Activated CD8-positive, alpha-beta T cell treated with anti-CD3 and anti-CD28 coated beads, Interleukin-2, amount 10 ng/mL, durations not matched to agents 7 days and 5 days (primary cell): ENCODE measurements around the gene REC114. TPM values are rescaled to one million over a fixed set of nuclear protein-coding genes. Genes with fewer than 3 reads are reported as not detected.
"Not testable (repeated sequence)": the region's sequence is repeated elsewhere in the genome, so short reads cannot be mapped to it uniquely, and the experiment has no call there.

Experiments used
- ATAC-seq: fragments of 150-1000 bp; cut with Tn5 transposase; one replicate; pipeline ENCODE4 v1.10.0; 2021; ENCODE audit warnings: moderate library complexity
- CTCF ChIA-PET: fragments of 350-600 bp; sonication (Branson Sonifier 250); formaldehyde crosslinking; loops from one replicate; lab custom pipeline; 2021; ENCODE audit warnings: antibody characterized with exemption; lab: Charles Lee
- POLR2A ChIA-PET: fragments of 350-600 bp; sonication (Branson Sonifier 250); formaldehyde crosslinking; loops from one replicate; lab custom pipeline; 2021; ENCODE audit warnings: antibody characterized with exemption; lab: Charles Lee
- DNase-seq: peaks from one replicate; pipeline ENCODE4 v3.0.0-alpha.2; 2020
- H3K27ac Mint-ChIP-seq: one replicate; pipeline ENCODE4 v1.8.0; 2021; ENCODE audit warnings: mild to moderate bottlenecking, mixed read lengths
- H3K27me3 Mint-ChIP-seq: one replicate; pipeline ENCODE4 v1.8.0; 2021; ENCODE audit warnings: low read depth, mixed read lengths
- H3K36me3 Mint-ChIP-seq: one replicate; pipeline ENCODE4 v1.8.0; 2021; ENCODE audit warnings: low read depth, mixed read lengths
- H3K4me1 Mint-ChIP-seq: one replicate; pipeline ENCODE4 v1.8.0; 2021; ENCODE audit warnings: low read depth, mixed read lengths
- H3K4me3 Mint-ChIP-seq: one replicate; pipeline ENCODE4 v1.8.0; 2021; ENCODE audit warnings: mild to moderate bottlenecking, mixed read lengths
- H3K9me3 Mint-ChIP-seq: one replicate; pipeline ENCODE4 v1.8.0; 2022; ENCODE audit warnings: mixed read lengths; ENCODE audit not compliant: insufficient read depth
- total RNA-seq, 2 experiments: library from RNA; stranded (reverse); gene quantifications; one replicate each; pipeline ENCODE4 v1.2.3, GENCODE V29; 2021

REC114 gene
- total RNA-seq, 2 experiments from 2014 or later: not detected

- Mint-ChIP-seq H3K4me3 (no peak overlapping the region), H3K27me3 (peaks cover 16% of the 10 kb centered on the region), H3K36me3 (no peaks in the 10 kb centered on the region), H3K4me1 (no peaks in the 10 kb centered on the region), H3K27ac (no peak overlapping the region), H3K9me3 (no peaks in the 10 kb centered on the region)
- ChIA-PET CTCF (no interaction called here), POLR2A (no interaction called here)
- DNase-seq (no peak), ATAC-seq (no peak)
Measured at GRCh38 chr15:73460662-73461061, 17.7 kb downstream of the REC114 start.

GRCh38 chr15:73464602-73465001 is 21.6 kb downstream of the REC114 start:
- Mint-ChIP-seq H3K27me3 (peaks cover 19% of the 10 kb centered on the region), H3K36me3 (no peaks in the 10 kb centered on the region), H3K4me3 (no peak overlapping the region), H3K27ac (no peak overlapping the region), H3K9me3 (no peaks in the 10 kb centered on the region), H3K4me1 (no peaks in the 10 kb centered on the region)
- ChIA-PET POLR2A (interaction anchor here (0.6 kb wide), 1 partner anchor 1353 kb away, joined by 5 read pairs; no protein-coding TSS in a partner anchor), CTCF (interaction anchor here (1.3 to 1.6 kb wide), 3 partner anchors 38 to 228 kb away, joined by 3 to 4 read pairs (median 3); no protein-coding TSS in a partner anchor)
- ATAC-seq (no peak), DNase-seq (no peak)

DNA sequence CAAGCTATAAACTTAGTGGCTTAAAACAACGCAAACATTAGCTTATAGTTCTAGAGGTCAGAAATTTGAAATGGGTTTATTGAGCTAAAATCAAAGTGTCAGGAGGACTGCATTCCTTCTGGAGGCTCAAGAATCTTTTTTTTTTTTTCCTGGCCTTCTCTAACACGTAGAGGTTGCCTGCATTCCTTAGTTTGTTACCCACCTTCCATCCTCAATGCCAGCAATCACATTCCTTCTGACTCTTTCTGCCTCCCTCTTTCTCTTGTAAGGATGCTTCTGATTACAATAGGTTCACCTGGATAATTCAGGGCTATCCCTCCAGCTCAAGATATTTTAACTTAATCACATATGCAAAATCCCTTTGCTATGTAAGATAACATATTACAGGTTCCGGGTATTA is 24.8 kb downstream of the REC114 start:
- DNase-seq (no peak), ATAC-seq (no peak)
- Mint-ChIP-seq H3K27ac (no peak overlapping the region), H3K27me3 (peaks cover 26% of the 10 kb centered on the region), H3K4me1 (no peaks in the 10 kb centered on the region), H3K4me3 (no peak overlapping the region), H3K9me3 (no peaks in the 10 kb centered on the region), H3K36me3 (no peaks in the 10 kb centered on the region)
- CTCF ChIA-PET: no interaction called here
- POLR2A ChIA-PET: no interaction called here

GRCh38 chr15:73474785-73475184 is 31.8 kb downstream of the REC114 start:
- Mint-ChIP-seq H3K36me3 (no peaks in the 10 kb centered on the region), H3K4me1 (no peaks in the 10 kb centered on the region), H3K9me3 (no peaks in the 10 kb centered on the region), H3K27ac (no peak overlapping the region), H3K4me3 (no peak overlapping the region), H3K27me3 (peaks cover 38% of the 10 kb centered on the region)
- ATAC-seq (no peak), DNase-seq (no peak)
- ChIA-PET POLR2A (no interaction called here), CTCF (no interaction called here)

DNA sequence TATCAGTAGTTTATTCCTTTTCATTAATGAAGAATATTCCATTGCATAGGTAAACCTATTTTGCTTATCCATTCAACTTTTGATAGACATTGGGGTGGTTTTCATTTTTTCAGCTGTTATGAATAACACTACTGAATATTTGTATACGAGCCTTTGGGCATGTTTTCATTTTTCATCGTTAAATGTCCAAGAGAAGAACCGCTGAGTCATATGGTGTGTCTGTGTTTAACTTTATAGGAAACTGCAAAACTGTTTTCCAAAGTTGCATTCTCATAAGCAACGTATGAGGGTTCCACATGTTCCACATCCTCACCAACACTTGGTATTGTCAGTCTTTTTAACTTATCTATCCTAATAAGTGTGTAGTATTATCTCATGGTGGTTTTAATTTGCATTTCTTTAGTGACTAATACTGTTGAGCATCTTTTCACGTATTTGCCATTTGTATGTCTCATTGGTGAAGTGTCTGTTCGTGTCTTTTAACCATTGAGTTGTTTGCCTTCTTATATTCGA is 33.8 kb downstream of the REC114 start:
- H3K27me3 Mint-ChIP-seq: peaks cover 26% of the 10 kb centered on the region
- no peak overlapping the region for H3K27ac Mint-ChIP-seq
- no peak overlapping the region for H3K4me3 Mint-ChIP-seq
- no peak for DNase-seq
- ChIA-PET CTCF (interaction anchor here (1.3 kb wide), 1 partner anchor 18 kb away, joined by 3 read pairs; no protein-coding TSS in a partner anchor), POLR2A (no interaction called here)
- no peaks in the 10 kb centered on the region for H3K36me3 Mint-ChIP-seq
- no peaks in the 10 kb centered on the region for H3K9me3 Mint-ChIP-seq
- no peak for ATAC-seq
- no peaks in the 10 kb centered on the region for H3K4me1 Mint-ChIP-seq

GRCh38 chr15:73480050-73480449 is 37.1 kb downstream of the REC114 start:
- POLR2A ChIA-PET: no interaction called here
- DNase-seq: no peak
- Mint-ChIP-seq H3K36me3 (no peaks in the 10 kb centered on the region), H3K4me1 (peaks cover 3% of the 10 kb centered on the region), H3K4me3 (no peak overlapping the region), H3K27ac (no peak overlapping the region), H3K27me3 (peaks cover 21% of the 10 kb centered on the region), H3K9me3 (no peaks in the 10 kb centered on the region)
- CTCF ChIA-PET: no interaction called here
- ATAC-seq: no peak

GRCh38 chr15:73482166-73482565 is 39.2 kb downstream of the REC114 start:
- no peak overlapping the region for H3K27ac Mint-ChIP-seq
- no peaks in the 10 kb centered on the region for H3K36me3 Mint-ChIP-seq
- peaks cover 3% of the 10 kb centered on the region for H3K4me1 Mint-ChIP-seq
- ATAC-seq: no peak
- H3K27me3 Mint-ChIP-seq: peaks cover 14% of the 10 kb centered on the region
- no peaks in the 10 kb centered on the region for H3K9me3 Mint-ChIP-seq
- ChIA-PET POLR2A (no interaction called here), CTCF (no interaction called here)
- H3K4me3 Mint-ChIP-seq: no peak overlapping the region
- DNase-seq: no peak

DNA sequence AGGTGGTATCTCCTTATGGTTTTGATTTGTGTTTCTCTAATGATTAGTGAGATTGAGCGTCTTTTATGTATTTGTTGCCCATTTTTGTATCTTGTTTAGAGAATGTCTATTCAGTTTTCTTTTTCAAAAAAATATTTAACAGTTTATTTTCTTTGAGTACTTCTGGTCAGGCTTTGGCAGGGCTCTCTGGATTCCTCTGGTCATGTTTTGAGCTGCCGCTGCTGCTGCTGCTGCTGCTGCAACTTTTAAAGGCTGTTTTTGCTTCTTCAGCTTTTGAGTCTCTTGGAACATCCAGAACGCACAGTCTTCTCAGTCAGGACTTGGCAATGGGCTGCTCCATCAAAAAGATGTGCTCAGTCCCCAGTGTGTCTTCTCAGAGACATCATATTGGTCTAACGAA is 40.1 kb downstream of the REC114 start:
- Mint-ChIP-seq H3K27ac (no peak overlapping the region), H3K36me3 (no peaks in the 10 kb centered on the region), H3K27me3 (peaks cover 12% of the 10 kb centered on the region), H3K9me3 (no peaks in the 10 kb centered on the region), H3K4me3 (no peak overlapping the region), H3K4me1 (peaks cover 3% of the 10 kb centered on the region)
- POLR2A ChIA-PET: no interaction called here
- ATAC-seq: no peak
- CTCF ChIA-PET: no interaction called here
- DNase-seq: no peak

DNA sequence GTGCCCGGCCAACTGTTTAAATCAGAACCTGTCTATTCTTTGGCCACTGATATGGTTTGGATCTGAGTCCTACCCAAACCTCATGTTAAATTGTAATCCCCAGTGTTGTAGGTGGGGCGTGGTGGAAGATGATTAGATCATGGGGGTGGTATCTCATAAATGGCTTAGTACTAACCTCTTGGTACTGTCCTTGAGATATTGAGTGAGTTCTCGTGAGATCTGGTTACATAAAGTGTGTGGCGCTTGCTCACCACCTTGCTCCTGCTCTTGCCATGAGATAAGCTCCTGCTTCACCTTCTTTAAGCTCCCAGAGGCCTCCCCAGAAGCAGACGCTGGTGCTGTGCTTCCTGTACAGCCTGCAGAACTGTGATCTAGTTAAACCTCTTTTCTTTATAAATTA is 42.4 kb downstream of the REC114 start:
- CTCF ChIA-PET: interaction anchor here (0.6 kb wide), 1 partner anchor 160 kb away, joined by 3 read pairs; no protein-coding TSS in a partner anchor
- no peak for DNase-seq
- Mint-ChIP-seq H3K27me3 (peaks cover 8% of the 10 kb centered on the region), H3K4me1 (peaks cover 3% of the 10 kb centered on the region), H3K9me3 (no peaks in the 10 kb centered on the region), H3K4me3 (no peak overlapping the region), H3K36me3 (no peaks in the 10 kb centered on the region), H3K27ac (no peak overlapping the region)
- no peak for ATAC-seq
- POLR2A ChIA-PET: interaction anchor here (0.7 kb wide), 1 partner anchor 1050 kb away, joined by 3 read pairs; no protein-coding TSS in a partner anchor

DNA sequence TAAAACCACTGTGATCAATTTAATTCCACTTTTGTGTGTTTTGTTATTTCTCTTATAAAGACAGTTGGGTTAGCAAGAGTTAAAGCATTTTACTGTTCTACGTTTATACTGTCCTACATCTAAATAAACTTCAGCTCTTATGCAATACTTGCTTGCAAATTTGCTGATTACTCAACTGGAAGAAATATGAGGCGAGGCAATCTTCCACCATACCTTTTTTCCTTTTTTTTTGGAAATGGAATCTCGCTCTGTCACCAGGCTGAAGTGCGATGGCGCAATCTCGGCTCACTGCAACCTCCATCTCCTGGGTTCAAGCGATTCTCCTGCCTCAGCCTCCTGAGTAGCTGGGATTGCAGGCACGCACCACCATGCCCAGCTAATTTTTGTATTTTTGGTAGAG is 42.9 kb downstream of the REC114 start:
- H3K4me1 Mint-ChIP-seq, H3K4me3 Mint-ChIP-seq, ATAC-seq, DNase-seq, H3K36me3 Mint-ChIP-seq, H3K9me3 Mint-ChIP-seq, H3K27ac Mint-ChIP-seq, H3K27me3 Mint-ChIP-seq: not testable (repeated sequence)
- CTCF ChIA-PET: interaction anchor here (0.6 kb wide), 1 partner anchor 161 kb away, joined by 3 read pairs; no protein-coding TSS in a partner anchor
- POLR2A ChIA-PET: interaction anchor here (0.7 kb wide), 1 partner anchor 1050 kb away, joined by 3 read pairs; no protein-coding TSS in a partner anchor

DNA sequence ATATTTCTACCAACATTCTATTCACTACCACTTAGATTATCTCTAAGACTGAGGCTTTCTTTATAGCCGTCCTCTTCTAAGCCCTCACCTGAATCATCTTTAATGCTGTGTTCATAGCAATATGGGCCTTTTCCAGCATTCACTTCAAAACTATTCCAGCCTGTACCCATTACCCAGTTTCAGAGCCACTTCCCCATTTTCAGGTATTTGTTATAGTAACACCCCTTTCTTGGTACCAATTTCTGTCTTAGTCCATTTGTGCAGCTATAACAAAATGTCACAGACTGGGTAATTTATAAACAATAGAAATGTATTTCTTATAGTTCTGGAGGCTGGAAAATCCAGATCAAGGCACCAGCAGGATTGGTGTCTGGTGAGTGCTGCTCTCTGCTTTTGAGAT is 45.7 kb downstream of the REC114 start:
- no peaks in the 10 kb centered on the region for H3K36me3 Mint-ChIP-seq

GRCh38 chr15:73493922-73494321 is 51.0 kb downstream of the REC114 start:
- no peaks in the 10 kb centered on the region for H3K9me3 Mint-ChIP-seq
- DNase-seq (no peak), ATAC-seq (no peak)
- POLR2A ChIA-PET: interaction anchor here (0.6 kb wide), 1 partner anchor 1118 kb away, joined by 3 read pairs; the partner anchor contains the start of gene HEXA
- no peaks in the 10 kb centered on the region for H3K36me3 Mint-ChIP-seq
- H3K27me3 Mint-ChIP-seq: peaks cover 22% of the 10 kb centered on the region
- H3K4me1 Mint-ChIP-seq: no peaks in the 10 kb centered on the region
- no peak overlapping the region for H3K4me3 Mint-ChIP-seq
- no peak overlapping the region for H3K27ac Mint-ChIP-seq
- CTCF ChIA-PET: no interaction called here

More for the DNA sequence above, 45.7 kb downstream of the REC114 start:
- ATAC-seq: no peak
- DNase-seq: no peak
- no peaks in the 10 kb centered on the region for H3K9me3 Mint-ChIP-seq
- H3K4me1 Mint-ChIP-seq: no peaks in the 10 kb centered on the region
- ChIA-PET POLR2A (no interaction called here), CTCF (no interaction called here)
- H3K27ac Mint-ChIP-seq: no peak overlapping the region
- H3K4me3 Mint-ChIP-seq: no peak overlapping the region
- peaks cover 11% of the 10 kb centered on the region for H3K27me3 Mint-ChIP-seq
